H1 (cell line): ENCODE data around the gene ESYT2. TPM values are rescaled to one million over a fixed set of nuclear protein-coding genes. Genes with fewer than 3 reads are reported as not detected.

Source experiments
- CTCF ChIA-PET: fragments of 300-600 bp; sonication (Branson Sonifier 250); formaldehyde crosslinking; loops from one replicate; lab custom pipeline; 2021; ENCODE audit not compliant: partially characterized antibody; lab: Charles Lee
- POLR2A ChIA-PET: fragments of 300-600 bp; sonication (Branson Sonifier 250); formaldehyde crosslinking; loops from one replicate; lab custom pipeline; 2021; ENCODE audit warnings: inconsistent platforms; ENCODE audit not compliant: partially characterized antibody; lab: Charles Lee
- DNase-seq, 2 experiments: peaks; one replicate each; pipeline versions ENCODE4 v3.0.0 to v3.0.0-alpha.2; 2010 to 2022; ENCODE audit warnings: low spot score in 2 of 2, low read depth in 1 of 2, mixed read lengths in 1 of 2
- FAIRE-seq: peaks from 2 replicates; lab custom pipeline; 2011; peaks lifted over from hg19 to GRCh38; lab: Jason Lieb, UNC
- H2AFZ ChIP-seq: 2 replicates; pipeline ENCODE4 v1.8.1; 2012; ENCODE audit warnings: low read length, inconsistent platforms
- H2AK5ac ChIP-seq: 2 replicates; pipeline ENCODE4 v1.6.1; 2013; ENCODE audit warnings: low read depth, low read length
- H2BK120ac ChIP-seq: replicated peaks from 2 replicates; pipeline ENCODE3; 2013; ENCODE audit warnings: low read depth, low read length, inconsistent platforms
- H2BK12ac ChIP-seq: 2 replicates; pipeline ENCODE4 v1.6.1; 2013; ENCODE audit warnings: low read depth, low read length
- H2BK15ac ChIP-seq: 2 replicates; pipeline ENCODE4 v1.6.1; 2013; ENCODE audit warnings: low read length
- H2BK20ac ChIP-seq: 2 replicates; pipeline ENCODE4 v1.6.1; 2013; ENCODE audit warnings: low read length
- H2BK5ac ChIP-seq: 2 replicates; pipeline ENCODE4 v1.6.1; 2013; ENCODE audit warnings: low read depth, low read length
- H3K14ac ChIP-seq: 2 replicates; pipeline ENCODE4 v1.6.1; 2013; ENCODE audit warnings: inconsistent platforms; ENCODE audit not compliant: insufficient read length
- H3K18ac ChIP-seq: 2 replicates; pipeline ENCODE4 v1.6.1; 2013; ENCODE audit warnings: low read length; ENCODE audit errors: extremely low read depth
- H3K23ac ChIP-seq: 2 replicates; pipeline ENCODE4 v1.6.1; 2013; ENCODE audit warnings: inconsistent platforms; ENCODE audit not compliant: insufficient read length
- H3K23me2 ChIP-seq: 2 replicates; pipeline ENCODE4 v1.6.1; 2013; ENCODE audit warnings: low read depth, low read length
- H3K27ac ChIP-seq: 2 replicates; pipeline ENCODE4 v1.6.1; 2011; ENCODE audit warnings: low read depth, low read length, inconsistent platforms
- H3K27me3 ChIP-seq, 4 experiments: replicated peaks in 1 of 4; 1 replicate in 1 of 4; 2 replicates in 3 of 4; pipeline versions ENCODE4 v1.6.1 to v1.8.1; 2011 to 2013; ENCODE audit warnings: low read length in 3 of 4, mild to moderate bottlenecking in 3 of 4, inconsistent platforms in 2 of 4, mixed read lengths in 2 of 4, moderate library complexity in 1 of 4; ENCODE audit not compliant: control insufficient read depth in 3 of 4, insufficient read depth in 3 of 4; ENCODE audit errors: extremely low read depth in 1 of 4
- H3K36me3 ChIP-seq, 4 experiments: 2 replicates each; pipeline versions ENCODE4 v1.6.1 to v1.8.1; 2011 to 2013; ENCODE audit warnings: mild to moderate bottlenecking in 4 of 4, low read length in 3 of 4, moderate library complexity in 2 of 4, control low read depth in 1 of 4, inconsistent platforms in 1 of 4; ENCODE audit not compliant: insufficient read depth in 4 of 4, control insufficient read depth in 2 of 4
- H3K4ac ChIP-seq: replicated peaks from 2 replicates; pipeline ENCODE3; 2013; ENCODE audit warnings: low read length, low read depth, mixed read lengths, inconsistent platforms; ENCODE audit not compliant: insufficient read length
- H3K4me1 ChIP-seq, 4 experiments: replicated peaks in 1 of 4; 1 replicate in 1 of 4; 2 replicates in 3 of 4; pipeline versions ENCODE4 v1.6.1 to v1.8.1; 2011 to 2013; ENCODE audit warnings: low read length in 3 of 4, inconsistent platforms in 2 of 4, mixed read lengths in 1 of 4; ENCODE audit not compliant: insufficient read depth in 4 of 4, control insufficient read depth in 3 of 4
- H3K4me2 ChIP-seq, 2 experiments: 2 replicates each; pipeline versions ENCODE4 v1.6.1 to v1.8.1; 2011 to 2013; ENCODE audit warnings: low read depth in 2 of 2, low read length in 2 of 2, control low read depth in 1 of 2, inconsistent platforms in 1 of 2, mild to moderate bottlenecking in 1 of 2; ENCODE audit not compliant: insufficient read depth in 1 of 2
- H3K4me3 ChIP-seq, 4 experiments: fragments of 200-600, 300-600 bp in 1 of 4; sonication (generic), shearing (Covaris generic), sonication (Bioruptor Twin) in 1 of 4; 2 replicates each; pipeline versions ENCODE4 v1.5.1 to v1.8.1; 2011 to 2016; ENCODE audit warnings: low read length in 4 of 4, low read depth in 3 of 4, control low read depth in 2 of 4, inconsistent platforms in 2 of 4, mild to moderate bottlenecking in 2 of 4, mixed read lengths in 1 of 4, moderate library complexity in 1 of 4; ENCODE audit not compliant: insufficient read depth in 2 of 4; ENCODE audit errors: extremely low read depth in 1 of 4
- H3K56ac ChIP-seq: replicated peaks from 2 replicates; pipeline ENCODE3; 2013; ENCODE audit warnings: low read depth, mild to moderate bottlenecking, mixed read lengths, low read length, inconsistent platforms; ENCODE audit not compliant: insufficient read length
- H3K79me1 ChIP-seq: 2 replicates; pipeline ENCODE4 v1.6.1; 2013; ENCODE audit warnings: low read depth, low read length, control low read depth
- H3K79me2 ChIP-seq, 2 experiments: 2 replicates each; pipeline versions ENCODE4 v1.6.1 to v1.8.1; 2012 to 2013; ENCODE audit warnings: low read length in 2 of 2, mild to moderate bottlenecking in 2 of 2, inconsistent platforms in 1 of 2; ENCODE audit not compliant: insufficient read depth in 2 of 2, control insufficient read depth in 1 of 2
- H3K9ac ChIP-seq, 4 experiments: replicated peaks in 1 of 4; 1 replicate in 1 of 4; 2 replicates in 3 of 4; pipeline versions ENCODE4 v1.6.1 to v1.8.1; 2011 to 2013; ENCODE audit warnings: low read depth in 3 of 4, low read length in 3 of 4, control low read depth in 2 of 4, mild to moderate bottlenecking in 2 of 4, moderate library complexity in 2 of 4, inconsistent platforms in 1 of 4; ENCODE audit errors: extremely low read depth in 1 of 4
- H3K9me3 ChIP-seq, 2 experiments: 2 replicates each; pipeline versions ENCODE4 v1.6.1 to v1.8.1; 2012 to 2013; ENCODE audit warnings: mild to moderate bottlenecking in 2 of 2, moderate library complexity in 2 of 2, control low read depth in 1 of 2, inconsistent platforms in 1 of 2, low read depth in 1 of 2, low read length in 1 of 2, mixed read lengths in 1 of 2; ENCODE audit not compliant: insufficient read depth in 2 of 2
- H4K20me1 ChIP-seq, 2 experiments: replicated peaks in 1 of 2; 2 replicates each; pipeline versions ENCODE3 to v1.8.1; 2011 to 2013; ENCODE audit warnings: inconsistent platforms in 2 of 2, low read length in 2 of 2, mild to moderate bottlenecking in 1 of 2; ENCODE audit not compliant: insufficient read depth in 2 of 2, control insufficient read depth in 1 of 2
- H4K5ac ChIP-seq: 2 replicates; pipeline ENCODE4 v1.6.1; 2013; ENCODE audit warnings: low read length, low read depth, mixed read lengths, inconsistent platforms; ENCODE audit not compliant: insufficient read length
- H4K8ac ChIP-seq: 2 replicates; pipeline ENCODE4 v1.8.0; 2013; ENCODE audit warnings: mild to moderate bottlenecking, moderate library complexity, low read length, inconsistent platforms; ENCODE audit not compliant: insufficient read depth; ENCODE audit errors: extremely low read depth
- H4K91ac ChIP-seq: replicated peaks from 2 replicates; pipeline ENCODE3; 2013; ENCODE audit warnings: low read length, mixed read lengths, inconsistent platforms; ENCODE audit not compliant: insufficient read length
- PHF8 ChIP-seq: fragments of 200-600 bp; sonication (generic); conservative IDR thresholded peaks from 2 replicates; pipeline ENCODE4 v1.7.1; 2012; ENCODE audit warnings: low read depth, mild to moderate bottlenecking, inconsistent platforms, low read length, moderate library complexity
- WGBS, 2 experiments: shearing (Covaris generic) in 1 of 2; methylation state at CpG; one replicate each; pipeline versions ENCODE4 v1.1.6 to v1.1.7; 2013 to 2015; ENCODE audit warnings: low lambda C conversion rate in 2 of 2, mixed read lengths in 2 of 2, inconsistent platforms in 1 of 2, low coverage in 1 of 2, missing lambda C conversion rate in 1 of 2; ENCODE audit not compliant: insufficient replicate concordance in 2 of 2, insufficient coverage in 1 of 2, insufficient read length in 1 of 2; ENCODE audit errors: extremely low coverage in 1 of 2, missing lambda C conversion rate in 1 of 2; 5-methylcytosine and 5-hydroxymethylcytosine counted together
- polyA plus RNA-seq, 7 experiments: library from polyadenylated mRNA; depleted of rRNA in 3 of 7; stranded (reverse) in 5 of 7; unstranded in 2 of 7; fragments of >200 nt in 5 of 7; fragments of 200-250 nt in 2 of 7; gene quantifications; 1 replicate in 5 of 7; 2 replicates in 1 of 7; 4 replicates in 1 of 7; pipeline versions ENCODE4 v1.2.1 to v1.2.3, GENCODE V29; 2011 to 2013; ENCODE audit warnings: missing spikeins in 2 of 7, mixed read lengths in 2 of 7
- total RNA-seq: library from RNA; stranded (reverse); fragmentation: NEBNext Ultra II Directional; extraction: Animal tissue kit (Norgen Biotek cat#: 25700); gene quantifications from 2 replicates; pipeline ENCODE4 v1.2.1, GENCODE V29; 2021

ESYT2 gene
- total and polyA plus RNA-seq, 2 of the 8 experiments (the other 6 are each of a cell fraction or from before 2014, with no cell fraction given), result 27.0 to 37.5 TPM

GRCh38 chr7:158759245-158759614 is 70.1 kb downstream of the ESYT2 start:
- CTCF ChIA-PET, result interaction anchor here (1.3 to 1.6 kb wide), 3 partner anchors 14 to 65 kb away, joined by 3 to 5 read pairs (median 3); no protein-coding TSS in a partner anchor
- no peak overlapping the region for H3K9ac ChIP-seq
- no peaks in the 10 kb centered on the region for H4K20me1 ChIP-seq
- H4K5ac ChIP-seq, result no peak overlapping the region
- H2BK20ac ChIP-seq, result no peak overlapping the region
- no peak overlapping the region for H2BK120ac ChIP-seq
- no peak overlapping the region for H2BK15ac ChIP-seq
- no peaks in the 10 kb centered on the region for H3K23me2 ChIP-seq
- H3K4ac ChIP-seq, result no peak overlapping the region
- no peak overlapping the region for H3K27ac ChIP-seq
- H2AK5ac ChIP-seq, result no peak overlapping the region
- no peak overlapping the region for H3K4me2 ChIP-seq
- no peaks in the 10 kb centered on the region for H3K9me3 ChIP-seq
- no peak for TF ChIP-seq PHF8
- peaks cover 3 to 23% (median 20%) of the 10 kb centered on the region in 4 experiments; a peak in 7 of 8 replicates for H3K36me3 ChIP-seq
- H3K79me2 ChIP-seq, result no peaks in the 10 kb centered on the region
- H3K4me1 ChIP-seq, result no peaks in the 10 kb centered on the region
- no peaks in the 10 kb centered on the region for H3K27me3 ChIP-seq
- POLR2A ChIA-PET, result no interaction called here
- no peak overlapping the region for H3K4me3 ChIP-seq
- H3K56ac ChIP-seq, result no peak overlapping the region
- no peak overlapping the region for H3K18ac ChIP-seq
- 87% methylated on average over 4 of the region's 4 CpGs; no CpG with 5 or more reads in 1 of the 2 experiments for WGBS, 2 experiments
- H3K23ac ChIP-seq, result no peak overlapping the region
- no peak overlapping the region for H4K8ac ChIP-seq
- H3K79me1 ChIP-seq, result no peaks in the 10 kb centered on the region
- H4K91ac ChIP-seq, result no peak overlapping the region
- no peak overlapping the region for H2BK12ac ChIP-seq
- no peak overlapping the region for H2BK5ac ChIP-seq
- DNase-seq (peak in 1 of 2 experiments; percentile 7), FAIRE-seq (no peak)
- no peak overlapping the region for H3K14ac ChIP-seq
- no peak overlapping the region for H2AFZ ChIP-seq
